Fibroblast of skin of left quadriceps (primary cell): Measurements from ENCODE around the gene PIP5K1B.

Source experiments
- DNase-seq, 2 experiments: peaks; one replicate each; pipeline ENCODE4 v3.0.0-alpha.2; 2013; ENCODE audit warnings: low read depth in 2 of 2

Gene PIP5K1B

DNA sequence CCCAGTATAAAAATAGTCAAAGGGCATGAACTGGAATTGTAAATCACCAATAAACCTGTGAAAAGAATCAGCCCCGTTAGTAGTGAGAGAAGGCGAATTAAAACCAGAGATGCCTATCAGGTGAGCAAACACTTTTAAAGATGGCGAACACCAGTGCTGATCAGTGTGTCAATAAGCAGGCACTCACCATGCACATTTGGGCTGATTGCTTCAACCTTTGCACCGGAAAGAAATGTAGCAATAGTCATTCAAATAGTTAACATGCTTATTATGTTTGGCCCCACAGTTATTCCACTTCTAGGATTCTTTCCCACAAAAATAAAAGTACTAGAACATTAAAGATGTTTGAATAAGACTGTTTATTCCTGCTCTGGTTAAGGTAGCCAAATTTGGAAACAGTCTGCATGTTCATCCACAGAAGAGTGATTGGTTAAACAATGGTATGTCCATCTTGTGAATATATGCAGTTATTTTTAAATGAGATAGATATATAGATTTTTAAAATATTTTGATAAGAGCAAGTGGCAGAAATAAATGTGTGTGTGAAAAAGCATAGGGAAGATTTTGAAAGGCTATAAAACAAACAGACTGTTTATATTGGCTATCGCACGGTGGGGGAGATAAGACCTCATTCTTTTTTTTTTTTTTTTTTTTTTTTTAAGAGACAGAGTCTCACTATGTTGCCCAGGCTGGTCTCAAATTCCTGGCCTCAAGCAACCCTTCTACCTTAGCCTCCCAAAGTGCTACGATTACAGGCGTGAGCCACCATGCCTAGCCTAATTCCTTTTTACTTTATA is 112.2 kb downstream of the PIP5K1B start:
- no peak for DNase-seq

- no peak for DNase-seq
Observed at GRCh38 chr9:68819065-68819464, 114.0 kb downstream of the PIP5K1B start.

DNA sequence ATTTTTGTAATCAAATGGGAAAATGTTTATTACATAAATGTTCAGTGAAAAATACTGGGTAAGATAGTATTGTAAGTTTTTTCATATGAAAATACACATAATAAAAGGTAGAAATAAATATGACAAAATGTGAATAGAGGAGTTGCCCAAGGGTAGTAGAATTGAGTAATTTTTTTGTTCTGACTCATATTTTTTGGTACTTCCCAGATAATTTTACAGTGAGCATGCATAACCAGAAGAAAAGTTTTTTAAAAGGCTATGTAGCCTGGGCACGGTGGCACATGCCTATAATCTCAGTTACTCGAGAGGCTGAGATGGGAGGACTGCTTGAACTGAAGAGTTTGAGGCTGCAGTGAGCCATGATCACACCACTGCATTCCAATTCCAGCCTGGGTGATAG is 116.9 kb downstream of the PIP5K1B start:
- no peak for DNase-seq

- no peak for DNase-seq
Observed at GRCh38 chr9:68822596-68823165, 117.6 kb downstream of the PIP5K1B start.

- DNase-seq = no peak
Observed at GRCh38 chr9:68825762-68826472, 120.9 kb downstream of the PIP5K1B start.

DNA sequence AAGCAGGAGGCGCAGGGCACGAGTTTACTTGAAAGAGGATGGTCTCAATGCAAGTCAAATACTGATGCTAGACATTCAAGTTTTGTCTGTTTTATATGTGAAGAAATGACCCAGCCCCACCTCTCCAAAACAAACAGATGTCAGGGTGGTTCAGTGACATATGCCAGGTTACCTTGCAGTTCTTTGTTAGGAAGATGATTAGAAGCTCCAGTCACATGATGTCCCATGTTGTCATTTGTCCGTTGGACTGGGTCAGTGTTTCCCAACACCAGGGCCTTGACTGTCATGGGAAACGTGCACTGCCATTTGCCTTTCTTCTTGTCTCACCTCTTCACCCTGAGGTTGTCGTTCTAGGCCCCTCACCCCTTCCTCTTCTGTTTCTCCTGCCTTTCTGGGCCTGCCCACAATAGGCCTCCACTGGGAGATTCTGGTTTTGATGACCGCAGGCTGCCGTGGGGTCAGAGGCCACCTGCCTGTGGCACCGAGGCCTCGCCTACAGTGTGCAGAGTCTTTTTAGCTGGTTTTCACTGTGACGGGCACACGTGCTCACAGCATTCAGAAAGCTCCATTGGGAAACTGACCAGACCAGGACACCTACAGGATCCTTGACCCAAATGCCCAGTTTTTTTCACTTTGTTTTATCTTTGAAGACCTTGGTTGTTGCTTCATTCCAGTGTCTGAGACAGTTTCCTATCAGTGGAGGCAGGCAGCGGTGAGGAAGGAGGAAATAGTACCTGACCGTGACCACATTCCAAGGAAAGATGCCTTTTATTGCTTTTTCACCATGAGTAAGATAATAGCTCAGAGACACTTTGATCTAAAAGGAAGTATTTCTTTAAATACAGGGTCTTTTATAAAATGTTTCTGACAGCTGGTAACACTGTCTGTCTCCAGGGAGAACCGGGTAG is 123.1 kb downstream of the PIP5K1B start:
- no peak for DNase-seq

DNA sequence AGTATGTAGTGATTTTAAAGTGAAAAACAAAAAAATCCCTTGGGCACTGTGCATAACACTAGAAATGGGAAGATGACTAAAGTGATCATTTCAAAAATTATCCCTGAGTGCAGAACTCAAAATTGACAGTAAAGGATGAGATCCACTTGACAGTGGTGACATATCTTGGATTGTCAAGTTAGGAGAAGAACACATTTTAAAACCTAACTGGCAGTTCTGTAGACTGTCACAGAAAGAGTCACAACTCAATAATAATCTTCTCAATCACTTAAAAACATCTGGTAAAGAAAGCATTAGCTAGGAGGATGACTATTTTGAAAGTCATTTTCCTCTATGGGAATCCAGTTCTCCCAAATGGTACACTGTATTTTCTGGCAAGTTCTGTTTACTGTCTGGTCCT is 127.1 kb downstream of the PIP5K1B start:
- no peak for DNase-seq

DNA sequence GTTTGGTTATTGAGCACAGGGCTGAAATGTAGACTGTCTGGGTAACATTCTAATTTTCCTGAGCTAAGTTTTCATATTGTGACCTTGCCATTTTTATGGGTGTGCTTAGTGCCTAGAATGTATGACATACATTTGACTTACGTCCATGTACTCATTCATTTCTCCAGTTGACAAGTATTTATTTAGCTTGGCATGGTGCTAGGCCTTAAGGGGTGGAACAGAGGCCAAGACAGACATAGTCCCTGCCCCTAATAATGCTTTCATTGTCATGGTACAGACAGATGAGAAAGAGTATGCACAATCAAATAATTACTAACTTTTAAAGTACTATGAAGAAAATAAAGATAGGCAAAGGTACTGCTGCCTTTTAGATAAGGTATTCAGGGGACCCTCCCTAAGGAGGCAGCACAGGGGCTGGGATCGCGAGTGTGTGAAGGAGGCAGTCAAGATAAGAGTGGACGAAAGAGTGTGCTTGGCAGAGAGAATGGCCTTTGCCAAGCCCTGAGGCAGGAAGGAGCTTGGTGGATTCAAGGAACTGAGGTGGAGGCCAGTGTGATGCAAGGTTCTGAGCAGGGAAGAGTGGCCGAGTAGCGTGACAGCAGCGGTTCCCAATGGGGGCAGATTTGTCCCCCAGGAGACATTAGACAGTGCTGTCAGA is 128.0 kb downstream of the PIP5K1B start:
- DNase-seq = no peak

DNA sequence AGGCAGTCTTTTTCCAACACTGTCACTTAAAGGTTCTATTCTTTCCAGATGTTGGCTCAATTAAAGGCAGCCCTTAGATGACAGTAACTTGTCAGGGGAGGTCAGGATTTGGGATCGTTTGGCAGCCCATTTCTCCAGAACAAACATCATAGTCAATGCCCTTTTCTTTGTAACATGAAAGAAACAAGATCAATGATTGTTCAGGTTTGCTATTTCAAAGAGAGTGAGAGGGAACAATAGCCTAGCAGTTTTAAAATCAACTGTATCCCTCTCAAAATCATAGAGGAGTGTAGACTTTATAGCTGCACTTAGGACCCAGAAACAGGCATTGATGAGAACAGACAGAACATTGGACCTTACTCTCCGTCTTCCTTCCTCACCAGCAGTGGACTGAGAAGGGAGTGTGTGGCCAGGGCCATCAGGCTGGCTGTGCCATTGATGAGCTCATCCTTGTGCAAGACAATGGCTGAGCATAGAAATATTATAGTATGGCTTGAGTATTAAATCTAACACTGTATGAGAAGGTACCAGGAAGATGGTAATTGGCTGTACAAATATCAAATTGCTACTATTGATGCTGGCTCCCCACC is 130.0 kb downstream of the PIP5K1B start:
- DNase-seq = no peak

DNA sequence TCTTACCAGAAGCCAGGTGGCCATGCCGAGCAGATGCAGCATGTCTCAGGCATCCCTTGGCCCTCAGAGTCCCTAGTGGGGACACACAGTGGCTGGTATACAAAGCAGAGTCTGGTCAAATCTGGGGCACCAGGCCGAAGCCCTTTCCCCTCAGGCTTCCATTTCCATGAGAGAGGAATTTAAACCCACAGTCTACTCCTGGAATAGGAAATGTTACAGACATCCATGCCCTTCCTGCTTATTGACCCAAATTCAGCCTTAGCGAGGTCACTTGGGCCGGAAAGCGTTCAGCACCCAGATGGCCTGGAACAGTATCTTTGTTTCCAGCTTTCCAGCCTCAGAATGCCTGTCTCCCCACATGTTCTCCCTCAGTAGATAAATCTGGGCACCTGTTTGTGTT is 131.7 kb downstream of the PIP5K1B start:
- no peak for DNase-seq

- DNase-seq = no peak
Observed at GRCh38 chr9:68838245-68838644, 133.2 kb downstream of the PIP5K1B start.

GRCh38 chr9:68841276-68842052 is 136.4 kb downstream of the PIP5K1B start:
- no peak for DNase-seq

DNA sequence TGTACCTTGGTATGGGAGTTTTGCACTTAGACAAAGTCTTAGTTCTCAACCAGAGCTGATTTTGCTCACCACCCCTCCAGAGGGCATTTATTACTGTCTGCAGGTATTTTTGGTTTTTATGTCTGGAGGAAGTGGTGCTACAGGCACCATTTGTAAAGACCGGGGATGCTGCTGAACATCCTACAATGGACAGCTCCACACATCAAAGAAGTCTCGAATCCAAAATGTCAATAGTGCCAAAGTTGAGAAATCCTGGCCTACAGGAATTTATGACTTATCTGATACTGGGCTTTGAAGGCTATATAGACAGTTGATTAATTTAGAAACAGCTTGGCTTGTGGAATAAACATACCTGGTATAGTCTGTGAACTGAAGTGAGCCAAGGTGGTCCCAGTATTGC is 137.5 kb downstream of the PIP5K1B start:
- no peak for DNase-seq

- no peak for DNase-seq
Observed at GRCh38 chr9:68843239-68843638, 138.2 kb downstream of the PIP5K1B start.

DNA sequence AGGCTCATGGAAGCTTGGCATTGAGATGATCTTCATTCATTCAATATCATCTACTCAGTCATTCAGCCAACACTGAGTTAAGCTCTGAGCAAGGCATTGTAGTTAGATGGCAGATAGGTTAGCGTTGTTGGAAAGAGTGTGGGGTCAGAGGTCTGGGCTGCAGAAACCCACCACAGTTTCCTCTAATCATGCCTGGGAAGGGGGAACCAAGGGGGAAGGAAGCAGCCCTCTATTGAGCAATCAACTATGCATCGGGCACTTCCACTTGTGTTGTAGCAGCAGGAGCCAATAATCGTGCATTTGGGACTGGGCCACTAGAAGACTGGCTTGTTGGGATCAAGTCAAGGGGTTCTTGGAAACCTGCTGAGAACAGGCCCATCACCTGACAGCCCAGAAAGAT is 139.1 kb downstream of the PIP5K1B start:
- DNase-seq = no peak

- DNase-seq = no peak
Observed at GRCh38 chr9:68844631-68845612, 139.9 kb downstream of the PIP5K1B start.

DNA sequence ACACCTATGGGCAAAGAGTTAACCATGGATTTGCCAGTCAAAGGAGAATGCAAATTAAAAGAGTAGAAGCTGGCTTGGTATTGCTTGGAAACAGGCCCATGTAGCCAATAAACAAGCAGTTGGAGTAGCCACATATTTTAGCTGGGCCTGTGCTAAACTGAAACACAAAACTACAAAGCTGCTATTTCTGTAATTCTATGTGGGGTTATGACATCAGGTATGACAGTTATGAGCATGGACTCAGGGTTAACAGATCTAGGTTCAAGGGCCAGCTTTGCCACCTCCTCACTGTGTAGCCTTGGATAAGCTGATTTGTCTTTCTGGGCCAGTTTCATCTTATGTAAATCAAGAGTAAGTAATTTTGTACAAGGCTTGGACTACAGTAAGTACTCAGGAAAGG is 142.7 kb downstream of the PIP5K1B start:
- no peak for DNase-seq

DNA sequence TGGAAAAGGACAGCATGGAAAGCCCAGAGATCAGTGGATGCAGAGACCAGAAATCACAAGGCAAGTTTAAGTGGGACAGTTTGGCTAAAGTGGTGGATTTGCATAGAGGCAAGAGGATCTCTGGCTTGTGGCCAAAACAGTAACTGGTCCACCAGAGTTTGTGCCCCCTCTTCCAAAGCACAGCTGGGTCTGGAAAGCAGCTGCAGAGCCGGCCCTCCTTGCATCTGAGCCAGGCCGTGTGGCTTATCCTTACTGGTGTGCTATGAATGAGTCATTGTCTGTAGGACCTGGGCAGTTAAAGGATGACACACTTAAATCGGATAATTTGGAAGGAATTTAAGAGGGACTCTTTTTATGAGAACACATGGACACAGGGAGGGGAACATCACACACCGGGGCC is 146.6 kb downstream of the PIP5K1B start:
- DNase-seq = no peak

DNA sequence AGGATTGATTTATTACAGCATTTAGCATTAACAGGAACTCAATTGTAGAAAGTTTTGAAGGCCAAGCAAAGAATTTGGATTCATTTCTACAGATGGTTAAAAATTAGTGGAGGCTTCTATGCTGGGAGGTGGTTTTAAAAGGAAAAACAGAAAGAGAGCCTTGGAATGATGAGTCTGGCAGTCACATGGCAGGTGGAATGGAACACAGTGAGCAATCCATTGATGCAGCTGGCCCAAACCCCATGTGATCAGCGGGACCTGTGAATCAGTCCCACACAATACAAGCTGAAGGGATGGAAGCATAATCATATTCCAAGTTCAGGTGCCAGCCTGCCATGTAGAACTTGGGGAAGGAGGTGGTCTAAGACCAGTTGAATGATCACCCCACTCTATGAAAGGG is 147.9 kb downstream of the PIP5K1B start:
- DNase-seq = no peak
